Muscle of back (tissue), 13 donors: Measurements from ENCODE around the gene CT47A7. TPM values are rescaled to one million over a fixed set of nuclear protein-coding genes. Genes with fewer than 3 reads are reported as not detected.
"Not testable (repeated sequence)": the region's sequence is repeated elsewhere in the genome, so short reads cannot be mapped to it uniquely, and the experiment has no call there.

Experiments used
- DNase-seq, 3 donors: peaks; one replicate each; pipeline versions ENCODE4 v3.0.0 to v3.0.0-alpha.2; 2013
- long read RNA-seq, 9 donors: transcript quantifications; one replicate each; lab custom pipeline, GENCODE V29; 2026
- polyA plus RNA-seq, 10 donors: library from polyadenylated mRNA; unstranded; fragments of 120-200 nt; gene quantifications; one replicate each; pipeline ENCODE4 v1.2.1, GENCODE V29; 2013; ENCODE audit not compliant: insufficient read length in 10 of 10

Gene CT47A7
- polyA plus RNA-seq: under 1 TPM in 1 of 10 donors, not detected in 9; 0.31 TPM
- long read RNA-seq, donor 1: 0 reads
- long read RNA-seq, donor 2: 0 reads
- long read RNA-seq, donor 3: 0 reads
- long read RNA-seq, donor 4: 0 reads
- long read RNA-seq, donor 5: 0 reads
- long read RNA-seq, donor 6: 0 reads
- long read RNA-seq, donor 7: 0 reads
- long read RNA-seq, donor 8: 0 reads
- long read RNA-seq, donor 9: 0 reads

DNA sequence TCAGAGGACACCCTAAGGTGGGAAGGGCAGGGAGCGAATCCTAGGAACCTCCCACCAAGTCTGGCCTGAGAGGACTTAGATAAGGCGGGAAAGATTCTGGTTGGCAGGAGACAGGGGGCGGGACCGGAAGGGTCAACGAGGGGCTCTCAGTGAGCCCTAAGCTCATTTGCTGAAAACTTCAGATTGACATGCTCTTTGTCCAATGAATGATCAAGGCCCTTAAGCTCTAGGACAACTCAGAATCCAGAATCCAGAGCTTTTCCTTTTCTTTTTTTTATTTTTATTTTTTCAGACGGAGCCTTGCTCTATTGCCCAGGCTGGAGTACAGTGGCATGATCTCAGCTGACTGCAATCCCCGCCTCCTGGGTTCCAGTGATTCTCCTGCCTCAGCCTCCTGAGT, at the start of gene CT47A7:
Gene CT47A7, minus strand, starts transcription at position 101 of the 400 bp plus-strand sequence. CDS start 255 bp downstream, outside the sequence.
- not testable (repeated sequence) for DNase-seq

DNA sequence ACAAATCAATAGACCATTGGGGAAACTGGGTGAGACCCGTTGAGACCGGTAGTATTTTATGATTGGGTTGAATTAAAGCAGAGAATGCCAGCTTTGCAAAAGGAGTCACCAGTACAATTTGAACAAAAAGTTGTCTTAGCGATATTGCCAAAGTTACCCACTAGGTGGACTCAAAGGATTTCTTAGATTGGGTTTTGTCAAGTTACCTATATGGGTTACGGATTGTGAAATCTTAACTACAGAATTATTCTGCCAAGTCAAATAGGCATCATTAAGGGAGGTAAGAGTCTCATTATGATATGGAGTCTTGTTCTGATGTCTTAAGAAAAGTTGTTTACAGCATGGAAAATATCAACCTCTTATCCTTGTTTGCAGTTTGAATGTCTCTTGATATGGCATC, 44.2 kb upstream of the CT47A7 start:
- DNase-seq: peak in 1 of 3 donors; percentile 4

DNA sequence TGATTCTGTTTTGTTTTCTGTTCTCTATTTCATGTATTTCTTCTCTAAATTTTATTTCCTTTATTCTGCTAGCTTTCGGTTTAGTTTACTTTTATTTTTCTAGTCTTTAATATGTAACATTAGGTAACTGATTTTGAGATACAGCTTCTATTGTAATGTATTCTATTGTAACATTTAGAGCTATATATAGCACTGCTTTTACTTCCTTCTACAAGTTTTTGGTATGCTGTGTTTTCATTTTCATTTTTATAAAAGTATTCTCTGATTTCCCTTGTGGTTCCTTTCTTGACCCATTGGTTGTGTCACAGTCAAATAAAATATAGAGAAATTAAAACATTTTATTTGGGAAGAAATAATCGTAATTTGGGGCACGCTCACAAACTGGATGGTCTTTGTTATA, 43.0 kb upstream of the CT47A7 start:
- no peak for DNase-seq

DNA sequence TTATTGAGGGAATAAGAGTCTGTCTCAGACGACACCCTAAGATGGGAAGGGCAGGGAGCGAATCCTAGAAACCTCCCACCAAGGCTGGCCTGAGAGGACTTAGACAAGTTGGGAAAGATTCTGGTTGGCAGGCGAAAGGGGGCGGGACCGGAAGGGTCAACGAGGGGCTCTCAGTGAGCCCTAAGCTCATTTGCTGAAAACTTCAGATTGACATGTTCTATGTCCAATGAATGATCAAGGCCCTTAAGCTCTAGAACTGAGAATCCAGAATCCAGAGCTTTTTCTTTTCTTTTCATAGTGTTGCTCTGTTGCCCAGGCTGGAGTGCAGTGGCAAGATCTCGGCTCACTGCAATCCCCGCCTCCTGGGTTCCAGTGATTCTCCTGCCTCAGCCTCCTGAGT, 29.3 kb upstream of the CT47A7 start, which contains the start of gene CT47A1:
Gene CT47A1, minus strand, starts transcription at position 101 of the 400 bp plus-strand sequence. CDS start 231 bp downstream, outside the sequence.
- not testable (repeated sequence) for DNase-seq

Other genes with a start within 250 kb of the CT47A7 start
- gene CT47B1, start 80.7 kb downstream of the CT47A7 start, polyA plus RNA-seq: not detected
- not detected for gene CT47A11, start 19.4 kb downstream of the CT47A7 start, polyA plus RNA-seq
- gene CT47A10, start 14.6 kb downstream of the CT47A7 start, polyA plus RNA-seq: not detected
- not detected for gene CT47A9, start 9.7 kb downstream of the CT47A7 start, polyA plus RNA-seq
- not detected for gene CT47A8, start 4.9 kb downstream of the CT47A7 start, polyA plus RNA-seq
- not detected for gene CT47A6, start 4.9 kb upstream of the CT47A7 start, polyA plus RNA-seq
- gene CT47A5, start 9.7 kb upstream of the CT47A7 start, polyA plus RNA-seq: not detected
- gene CT47A4, start 14.6 kb upstream of the CT47A7 start, polyA plus RNA-seq: not detected
- gene CT47A3, start 19.5 kb upstream of the CT47A7 start, polyA plus RNA-seq: not detected
- not detected for gene CT47A2, start 24.3 kb upstream of the CT47A7 start, polyA plus RNA-seq
- gene CT47A1, start 29.2 kb upstream of the CT47A7 start, polyA plus RNA-seq: not detected
- gene GLUD2, start 91.0 kb upstream of the CT47A7 start, polyA plus RNA-seq: 1 to 10 TPM; 1.6 to 3.8 (median 2.7) TPM